ENCODE measurements around the gene ADAMTS5.

The ADAMTS5 gene

GRCh38 chr21:26964170-26964778 is 2.6 kb downstream of the ADAMTS5 start:
- TF ChIP-seq CTCF (IDR thresholded peaks at IDR 0.05; ENCODE audit: unreplicated experiment in 3 of 3), result no peak
- H3K9me3 Mint-ChIP-seq, result no peaks in the 10 kb centered on the region
- peaks cover 25% of the 10 kb centered on the region for H3K4me1 Mint-ChIP-seq
- H3K27me3 Mint-ChIP-seq (ENCODE audit: low read depth), result peaks cover 21% of the 10 kb centered on the region
- H3K4me3 Mint-ChIP-seq, result peak overlapping the region; percentile 93
- H3K27ac Mint-ChIP-seq, result peak overlapping the region; percentile 80 to 90 (median 90)
- H3K36me3 Mint-ChIP-seq (ENCODE audit: low read depth), result peaks cover 20% of the 10 kb centered on the region

DNA sequence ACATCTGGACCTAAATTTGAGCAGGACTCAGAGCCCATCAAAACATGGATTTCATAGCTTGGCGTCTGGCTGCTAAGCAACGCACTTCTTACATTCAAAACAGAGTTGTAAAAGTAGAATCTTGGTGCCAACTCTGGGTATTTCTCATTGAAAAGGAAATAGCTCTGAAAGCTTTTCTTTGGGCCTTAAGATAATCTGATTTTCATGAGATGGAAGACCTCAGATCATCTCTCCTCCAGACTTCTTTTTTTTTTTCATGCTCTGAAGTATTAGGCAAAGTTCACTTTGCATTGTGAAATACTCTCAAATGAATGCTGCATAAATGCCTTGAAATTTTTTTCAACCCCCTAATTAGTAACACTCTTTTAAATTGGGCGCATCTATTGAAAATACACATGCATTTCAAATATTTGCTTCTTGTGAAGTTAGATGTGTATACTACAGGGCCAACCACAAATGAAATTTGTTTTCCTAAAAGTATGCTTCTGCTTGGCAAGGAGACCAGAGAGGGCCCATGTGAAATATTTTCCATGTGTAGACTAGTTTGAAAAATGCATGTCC is 4.2 kb downstream of the ADAMTS5 start:
- H3K4me1 Mint-ChIP-seq, result peaks cover 25% of the 10 kb centered on the region
- H3K27ac Mint-ChIP-seq, result peak overlapping the region in 2 of 3 experiments; percentile 64 to 90
- H3K9me3 Mint-ChIP-seq, result no peaks in the 10 kb centered on the region
- peak overlapping the region; percentile 66 to 93 (median 93) for H3K4me3 Mint-ChIP-seq
- peaks cover 20% of the 10 kb centered on the region for H3K36me3 Mint-ChIP-seq (ENCODE audit: low read depth)
- peaks cover 14% of the 10 kb centered on the region for H3K27me3 Mint-ChIP-seq (ENCODE audit: low read depth)
- TF ChIP-seq CTCF (IDR thresholded peaks at IDR 0.05; ENCODE audit: unreplicated experiment in 3 of 3), result no peak

DNA sequence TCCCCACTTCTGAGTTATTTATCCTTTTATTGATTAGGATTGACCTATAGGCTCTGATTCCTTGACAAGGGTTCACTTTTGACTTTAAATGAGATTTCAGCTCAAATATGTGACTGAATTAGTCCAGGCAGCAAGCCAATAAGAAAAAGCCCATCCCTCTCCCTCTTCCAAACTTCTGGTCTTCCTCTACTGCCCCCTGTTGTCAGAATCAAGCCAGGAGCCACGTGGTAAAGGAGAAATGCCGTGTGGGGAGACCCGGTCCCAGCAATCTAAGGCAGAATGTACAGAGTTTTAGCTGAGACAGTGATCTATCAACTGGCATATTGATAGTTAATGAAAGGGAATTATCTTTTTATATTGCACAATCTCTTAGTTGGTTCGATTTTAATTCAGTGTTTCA is 5.2 kb downstream of the ADAMTS5 start:
- Mint-ChIP-seq H3K4me1 (peaks cover 25% of the 10 kb centered on the region), H3K27me3 (ENCODE audit: low read depth) (peaks cover 5% of the 10 kb centered on the region), H3K36me3 (ENCODE audit: low read depth) (peaks cover 20% of the 10 kb centered on the region), H3K27ac (peak overlapping the region in 2 of 3 experiments; percentile 29 to 37), H3K4me3 (peak overlapping the region; percentile 33 to 93 (median 93)), H3K9me3 (no peaks in the 10 kb centered on the region)
- TF ChIP-seq CTCF (IDR thresholded peaks at IDR 0.05; ENCODE audit: unreplicated experiment in 3 of 3), result peak; percentile 19 to 33 (median 32)

DNA sequence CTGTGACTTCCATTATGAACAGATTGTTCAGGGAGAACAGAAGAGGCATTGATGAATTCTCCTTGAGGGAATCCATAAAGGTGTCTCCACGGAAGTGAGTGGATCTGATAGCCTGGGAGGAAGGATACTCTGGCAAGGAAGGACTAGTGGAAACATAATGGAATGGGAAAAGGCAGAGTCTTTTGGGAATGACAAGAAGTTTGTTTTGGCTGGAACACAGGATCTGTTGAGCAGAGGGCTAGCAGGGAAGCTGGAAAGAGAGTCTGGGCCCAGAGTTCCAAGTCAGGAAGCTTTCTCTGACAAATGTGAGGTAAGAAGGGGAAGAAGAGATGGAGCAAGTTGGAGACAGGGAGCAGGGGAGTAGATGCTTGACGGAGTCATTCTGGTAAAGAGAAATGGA is 8.1 kb downstream of the ADAMTS5 start:
- Mint-ChIP-seq H3K27me3 (ENCODE audit: low read depth) (no peaks in the 10 kb centered on the region), H3K4me1 (peaks cover 12% of the 10 kb centered on the region)

DNA sequence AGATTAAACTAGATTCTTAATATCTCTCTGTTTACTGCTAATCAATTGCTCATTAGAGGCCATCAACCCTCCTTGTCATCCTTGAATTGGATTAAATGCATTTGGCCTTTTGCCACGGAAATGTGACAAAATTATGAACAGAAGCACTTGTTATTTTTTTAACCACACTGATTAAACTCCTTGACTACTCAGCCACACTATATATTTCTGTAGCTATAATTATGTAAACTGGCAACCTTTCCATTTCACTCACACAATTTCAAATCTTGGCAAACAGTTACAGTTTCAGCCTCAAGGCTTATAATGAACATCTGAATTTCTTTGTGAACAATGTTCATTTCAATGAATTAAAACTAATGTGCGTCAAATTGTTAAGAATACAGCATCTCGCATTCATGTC is 10.1 kb downstream of the ADAMTS5 start:
- H3K4me1 Mint-ChIP-seq, result peaks cover 15% of the 10 kb centered on the region
- H3K36me3 Mint-ChIP-seq (ENCODE audit: low read depth), result peaks cover 27% of the 10 kb centered on the region
- H3K27ac Mint-ChIP-seq, result peak overlapping the region in 1 of 3 experiments; percentile 9
- no peak for TF ChIP-seq CTCF (IDR thresholded peaks at IDR 0.05; ENCODE audit: unreplicated experiment in 3 of 3)
- H3K9me3 Mint-ChIP-seq, result no peaks in the 10 kb centered on the region
- peak overlapping the region in 1 of 3 experiments; percentile 36 for H3K4me3 Mint-ChIP-seq
- no peaks in the 10 kb centered on the region for H3K27me3 Mint-ChIP-seq (ENCODE audit: low read depth)

More for the DNA sequence above, 8.1 kb downstream of the ADAMTS5 start:
- TF ChIP-seq CTCF (IDR thresholded peaks at IDR 0.05; ENCODE audit: unreplicated experiment in 3 of 3), result no peak
- no peaks in the 10 kb centered on the region for H3K9me3 Mint-ChIP-seq
- no peak overlapping the region for H3K4me3 Mint-ChIP-seq
- peaks cover 19% of the 10 kb centered on the region for H3K36me3 Mint-ChIP-seq (ENCODE audit: low read depth)
- no peak overlapping the region for H3K27ac Mint-ChIP-seq

DNA sequence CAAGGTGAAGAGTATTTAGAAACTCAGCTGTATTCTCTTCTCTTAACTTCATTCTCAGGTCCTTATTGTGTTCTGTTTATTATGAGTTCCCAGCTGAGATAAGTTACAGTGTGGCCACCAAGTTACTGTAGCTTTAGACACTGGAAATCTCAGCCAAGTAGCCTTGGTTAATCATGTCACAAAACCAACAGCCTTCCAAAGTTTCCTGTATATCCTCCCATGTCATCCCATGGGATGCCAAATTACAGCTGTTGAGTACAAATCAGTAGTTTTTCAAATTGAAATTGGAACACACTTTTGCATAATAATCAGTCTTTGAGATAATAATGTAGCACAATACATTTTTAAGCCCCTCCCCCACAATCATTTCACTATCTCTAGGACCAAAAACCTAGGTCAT is 10.7 kb downstream of the ADAMTS5 start:
- Mint-ChIP-seq H3K4me1 (peaks cover 21% of the 10 kb centered on the region), H3K4me3 (peak overlapping the region in 2 of 3 experiments; percentile 35 to 52), H3K27me3 (ENCODE audit: low read depth) (no peaks in the 10 kb centered on the region), H3K9me3 (no peaks in the 10 kb centered on the region), H3K36me3 (ENCODE audit: low read depth) (peaks cover 24% of the 10 kb centered on the region), H3K27ac (peak overlapping the region in 1 of 3 experiments; percentile 9)
- TF ChIP-seq CTCF (IDR thresholded peaks at IDR 0.05; ENCODE audit: unreplicated experiment in 3 of 3), result no peak

Data from nephron (organoid).